SK-N-SH (cell line): ENCODE measurements around the gene FADS3. TPM values are rescaled to one million over a fixed set of nuclear protein-coding genes. Genes with fewer than 3 reads are reported as not detected.

ENCODE experiments used
- CTCF ChIA-PET: fragments of 300-600, 350-600 bp; formaldehyde crosslinking; extraction: SDS; loops from one replicate; lab custom pipeline; 2021; lab: Yijun Ruan, JAX
- POLR2A ChIA-PET: fragments of 350-600 bp; sonication (Branson Sonifier 250); formaldehyde crosslinking; extraction: SDS; loops from one replicate; lab custom pipeline; 2020; ENCODE audit warnings: antibody characterized with exemption, inconsistent platforms; lab: Yijun Ruan, JAX
- DNase-seq: peaks from one replicate; pipeline ENCODE4 v3.0.0; 2012
- H2AFZ ChIP-seq: fragments of 200-600 bp; sonication (generic); 2 replicates; pipeline ENCODE4 v1.8.1; 2016; ENCODE audit warnings: antibody characterized with exemption, mild to moderate bottlenecking, low read depth
- H3F3A ChIP-seq: fragments of 200-600 bp; sonication (generic); replicated peaks from 2 replicates; pipeline ENCODE3; 2016; ENCODE audit warnings: antibody characterized with exemption, mild to moderate bottlenecking; ENCODE audit not compliant: insufficient read depth
- H3K27ac ChIP-seq, 2 experiments: fragments of 200-500 bp in 1 of 2; fragments of 200-600 bp in 1 of 2; sonication (Bioruptor generic) in 1 of 2; sonication (generic), shearing (Covaris generic) in 1 of 2; 2 replicates each; pipeline versions ENCODE4 v1.5.1 to v1.6.1; 2014 to 2016; ENCODE audit warnings: low read depth in 2 of 2, inconsistent platforms in 1 of 2, low read length in 1 of 2, mild to moderate bottlenecking in 1 of 2, mixed read lengths in 1 of 2
- H3K27me3 ChIP-seq: fragments of 200-600 bp; sonication (generic), shearing (Covaris generic); 2 replicates; pipeline ENCODE4 v1.6.1; 2016; ENCODE audit warnings: mixed run types; ENCODE audit not compliant: insufficient read depth
- H3K36me3 ChIP-seq, 2 experiments: fragments of 200-500 bp in 1 of 2; fragments of 200-600 bp in 1 of 2; sonication (Bioruptor generic) in 1 of 2; sonication (generic) in 1 of 2; replicated peaks in 1 of 2; 2 replicates each; pipeline versions ENCODE3 to v1.5.1; 2014 to 2016; ENCODE audit warnings: low read length in 1 of 2, mild to moderate bottlenecking in 1 of 2; ENCODE audit not compliant: insufficient read depth in 2 of 2, control insufficient read depth in 1 of 2
- H3K4me1 ChIP-seq, 2 experiments: fragments of 200-500 bp in 1 of 2; fragments of 200-600 bp in 1 of 2; sonication (Bioruptor generic) in 1 of 2; sonication (generic), shearing (Covaris generic) in 1 of 2; 2 replicates each; pipeline versions ENCODE4 v1.5.1 to v1.6.1; 2014 to 2016; ENCODE audit warnings: low read depth in 1 of 2, low read length in 1 of 2, mixed run types in 1 of 2; ENCODE audit not compliant: insufficient read depth in 2 of 2, control insufficient read depth in 1 of 2
- H3K4me2 ChIP-seq: fragments of 200-600 bp; sonication (generic), shearing (Covaris generic); 2 replicates; pipeline ENCODE4 v1.6.1; 2017; ENCODE audit warnings: mixed run types
- H3K4me3 ChIP-seq, 2 experiments: fragments of 200-500 bp in 1 of 2; fragments of 200-600 bp in 1 of 2; sonication (Bioruptor generic) in 1 of 2; sonication (generic), shearing (Covaris generic) in 1 of 2; 2 replicates each; pipeline versions ENCODE4 v1.5.1 to v1.8.1; 2014 to 2016; ENCODE audit warnings: low read depth in 2 of 2, inconsistent platforms in 1 of 2, low read length in 1 of 2, mild to moderate bottlenecking in 1 of 2, mixed read lengths in 1 of 2, moderate library complexity in 1 of 2
- H3K79me2 ChIP-seq: fragments of 200-600 bp; sonication (generic); 2 replicates; pipeline ENCODE4 v1.8.1; 2017; ENCODE audit warnings: mild to moderate bottlenecking; ENCODE audit not compliant: insufficient read depth
- H3K9ac ChIP-seq: fragments of 200-600 bp; sonication (generic); 2 replicates; pipeline ENCODE4 v1.6.1; 2017; ENCODE audit warnings: mixed run types
- H3K9me2 ChIP-seq: fragments of 200-600 bp; sonication (generic); 2 replicates; pipeline ENCODE4 v1.6.1; 2017; ENCODE audit warnings: mixed run types
- H3K9me3 ChIP-seq: fragments of 200-600 bp; sonication (generic); 2 replicates; pipeline ENCODE4 v1.6.1; 2017; ENCODE audit warnings: mixed run types, mild to moderate bottlenecking, moderate library complexity
- H4K20me1 ChIP-seq: fragments of 200-600 bp; sonication (generic); 2 replicates; pipeline ENCODE4 v1.6.1; 2017; ENCODE audit warnings: mild to moderate bottlenecking, mixed run types; ENCODE audit not compliant: insufficient read depth
- EZH2phosphoT487 ChIP-seq: fragments of 200-600 bp; sonication (generic); IDR thresholded peaks from 2 replicates; pipeline ENCODE4 v1.6.1; 2017; ENCODE audit warnings: low read depth, mixed run types, mild to moderate bottlenecking, antibody characterized with exemption, moderate library complexity, borderline replicate concordance
- FOSL2 ChIP-seq: IDR thresholded peaks from 2 replicates; pipeline ENCODE4 v1.4.0; 2012; ENCODE audit warnings: low read depth, mild to moderate bottlenecking, moderate library complexity, borderline replicate concordance
- FOXJ3 ChIP-seq: sonication (generic); formaldehyde crosslinking; IDR thresholded peaks from 2 replicates; pipeline ENCODE4 v1.5.1; 2020; ENCODE audit warnings: mild to moderate bottlenecking, missing genetic modification reagents
- FOXM1 ChIP-seq: IDR thresholded peaks from 2 replicates; pipeline ENCODE4 v1.4.0; 2012; ENCODE audit warnings: low read depth, mild to moderate bottlenecking
- MXI1 ChIP-seq: IDR thresholded peaks from 2 replicates; pipeline ENCODE4 v1.6.1; 2012; ENCODE audit warnings: mild to moderate bottlenecking, low read depth, low read length, improper control_type of control experiment
- NFIC ChIP-seq: IDR thresholded peaks from 2 replicates; pipeline ENCODE4 v1.4.0; 2012; ENCODE audit warnings: borderline replicate concordance
- NRF1 ChIP-seq: IDR thresholded peaks from 2 replicates; pipeline ENCODE4 v1.6.1; 2012; ENCODE audit warnings: low read depth, mild to moderate bottlenecking, low read length
- REST ChIP-seq: IDR thresholded peaks from 2 replicates; pipeline ENCODE4 v1.6.1; 2012; ENCODE audit warnings: mild to moderate bottlenecking, low read depth, low read length, moderate library complexity
- RXRA ChIP-seq: IDR thresholded peaks from 2 replicates; pipeline ENCODE4 v1.4.0; 2012; ENCODE audit warnings: low read depth, mild to moderate bottlenecking, borderline replicate concordance
- SMC3 ChIP-seq: IDR thresholded peaks from 2 replicates; pipeline ENCODE4 v1.6.1; 2012; ENCODE audit warnings: low read depth, low read length, improper control_type of control experiment
- USF2 ChIP-seq: fragments of 150-350 bp; IDR thresholded peaks from 2 replicates; pipeline ENCODE4 v1.6.1; 2017; ENCODE audit warnings: antibody characterized with exemption, low read length, low read depth, borderline replicate concordance
- ZBTB33 ChIP-seq: IDR thresholded peaks from 2 replicates; pipeline ENCODE4 v1.4.0; 2012; ENCODE audit warnings: low read depth, borderline replicate concordance
- WGBS: methylation state at CpG from one replicate; pipeline ENCODE4 v1.1.6; 2017; ENCODE audit warnings: low lambda C conversion rate; 5-methylcytosine and 5-hydroxymethylcytosine counted together
- polyA plus RNA-seq, 3 experiments: library from polyadenylated mRNA; depleted of rRNA; stranded (reverse); fragments of >200 nt; gene quantifications; 2 replicates each; pipeline ENCODE4 v1.2.3, GENCODE V29; 2012

FADS3 gene
- polyA plus RNA-seq, 1 of the 3 experiments (the other 2 are of a cell fraction) = 93.3 TPM

GRCh38 chr11:61870541-61871031 is 20.8 kb downstream of the FADS3 start:
- POLR2A ChIA-PET = interaction anchor here (1.0 to 1.7 kb wide), 5 partner anchors 56 to 239 kb away, joined by 3 to 4 read pairs (median 3); partner anchors contain the start of genes FEN1 and TMEM258

More at GRCh38 chr11:61870541-61871031, 20.8 kb downstream of the FADS3 start:
- H3K4me3 ChIP-seq = no peak overlapping the region
- no peaks in the 10 kb centered on the region for H3K79me2 ChIP-seq
- no peak for DNase-seq
- no peaks in the 10 kb centered on the region for H3F3A ChIP-seq
- no peaks in the 10 kb centered on the region for H3K27me3 ChIP-seq
- WGBS = 63% methylated on average over 8 of the region's 10 CpGs
- H3K9ac ChIP-seq = no peak overlapping the region
- peaks cover 0 to 13% of the 10 kb centered on the region in 2 experiments; a peak in 2 of 4 replicates for H3K4me1 ChIP-seq
- H4K20me1 ChIP-seq = no peaks in the 10 kb centered on the region
- H3K4me2 ChIP-seq = no peak overlapping the region
- no peaks in the 10 kb centered on the region for H3K9me2 ChIP-seq
- TF ChIP-seq SMC3 = no peak
- no peak for TF ChIP-seq FOXJ3
- TF ChIP-seq RXRA = no peak
- no peak for TF ChIP-seq NFIC
- TF ChIP-seq NRF1 = no peak
- no peak for TF ChIP-seq FOXM1
- no peak for TF ChIP-seq FOSL2
- TF ChIP-seq USF2 = no peak
- TF ChIP-seq MXI1 = no peak
- TF ChIP-seq EZH2phosphoT487 = no peak
- TF ChIP-seq ZBTB33 = no peak
- TF ChIP-seq REST = no peak
- CTCF ChIA-PET = interaction anchor here (0.7 to 10.6 kb wide), 28 partner anchors 9 to 497 kb away, joined by 3 to 91 read pairs (median 5); partner anchors contain the start of genes FADS2, FADS3 and INCENP
- peaks cover 0 to 5% of the 10 kb centered on the region in 2 experiments for H3K36me3 ChIP-seq
- H3K27ac ChIP-seq = no peak overlapping the region
- H2AFZ ChIP-seq = no peak overlapping the region
- no peaks in the 10 kb centered on the region for H3K9me3 ChIP-seq
